RWPE2 (cell line): ENCODE data around the gene ITPA.

Source experiments
- ATAC-seq: fragments of 200-7000 bp; cut with Tn5 transposase; 3 replicates; pipeline ENCODE4 v1.9.1; 2021; ENCODE audit warnings: low read depth
- DNase-seq: peaks from one replicate; pipeline ENCODE4 v3.0.0-alpha.2; 2020; ENCODE audit warnings: low spot score
- H3K27ac ChIP-seq: fragments of 450-650 bp; 2 replicates; pipeline ENCODE4 v1.5.1; 2017; ENCODE audit warnings: mild to moderate bottlenecking; ENCODE audit not compliant: poor library complexity, severe bottlenecking
- H3K27me3 ChIP-seq: fragments of 250-450 bp; sonication (Bioruptor Pico); 2 replicates; pipeline ENCODE4 v1.5.1; 2021; ENCODE audit warnings: mild to moderate bottlenecking, moderate library complexity; ENCODE audit not compliant: insufficient read depth, poor library complexity, severe bottlenecking
- H3K36me3 ChIP-seq: fragments of 250-450 bp; sonication (Bioruptor Pico); 2 replicates; pipeline ENCODE4 v1.5.1; 2020; ENCODE audit warnings: low read depth, mild to moderate bottlenecking, moderate library complexity
- H3K4me1 ChIP-seq: fragments of 250-450 bp; sonication (Bioruptor Pico); 2 replicates; pipeline ENCODE4 v1.5.1; 2021; ENCODE audit warnings: mild to moderate bottlenecking, moderate library complexity; ENCODE audit not compliant: insufficient read depth, poor library complexity, severe bottlenecking
- H3K4me3 ChIP-seq: fragments of 250-450 bp; sonication (Bioruptor Pico); 2 replicates; pipeline ENCODE4 v1.5.1; 2021; ENCODE audit warnings: mild to moderate bottlenecking, moderate library complexity; ENCODE audit not compliant: severe bottlenecking
- H3K9me3 ChIP-seq: fragments of 250-450 bp; sonication (Bioruptor Pico); 2 replicates; pipeline ENCODE4 v1.5.1; 2021; ENCODE audit warnings: mild to moderate bottlenecking, moderate library complexity; ENCODE audit not compliant: severe bottlenecking
- CTCF ChIP-seq: fragments of 450-650 bp; IDR thresholded peaks from one replicate; pipeline ENCODE4 v1.5.1; 2017; ENCODE audit warnings: mild to moderate bottlenecking, moderate library complexity; ENCODE audit not compliant: poor library complexity, severe bottlenecking

The ITPA gene

DNA sequence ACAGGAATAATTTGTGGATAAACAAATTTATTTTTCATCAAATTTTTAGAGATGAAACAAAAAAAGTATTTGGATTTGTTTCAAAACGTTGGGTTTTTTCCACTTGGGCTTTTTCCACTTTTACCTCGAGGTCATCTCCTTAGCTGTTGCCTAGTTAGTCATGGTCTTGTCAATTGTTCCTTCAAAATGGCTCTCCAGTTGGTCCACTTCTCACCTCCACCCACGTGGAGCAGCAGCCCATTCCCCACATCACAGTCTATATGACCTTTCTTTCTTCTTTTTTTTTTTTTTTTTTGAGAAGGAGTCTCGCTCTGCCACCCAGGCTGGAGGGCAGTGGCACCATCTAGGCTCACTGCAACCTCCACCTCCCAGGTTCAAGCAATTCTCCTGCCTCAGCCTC is 36.4 kb downstream of the ITPA start:
- DNase-seq = no peak
- Histone ChIP-seq H3K27me3 (no peaks in the 10 kb centered on the region), H3K4me1 (no peaks in the 10 kb centered on the region), H3K4me3 (no peak overlapping the region), H3K36me3 (no peaks in the 10 kb centered on the region), H3K9me3 (no peaks in the 10 kb centered on the region), H3K27ac (no peak overlapping the region)
- no peak for TF ChIP-seq CTCF
- no peak for ATAC-seq

DNA sequence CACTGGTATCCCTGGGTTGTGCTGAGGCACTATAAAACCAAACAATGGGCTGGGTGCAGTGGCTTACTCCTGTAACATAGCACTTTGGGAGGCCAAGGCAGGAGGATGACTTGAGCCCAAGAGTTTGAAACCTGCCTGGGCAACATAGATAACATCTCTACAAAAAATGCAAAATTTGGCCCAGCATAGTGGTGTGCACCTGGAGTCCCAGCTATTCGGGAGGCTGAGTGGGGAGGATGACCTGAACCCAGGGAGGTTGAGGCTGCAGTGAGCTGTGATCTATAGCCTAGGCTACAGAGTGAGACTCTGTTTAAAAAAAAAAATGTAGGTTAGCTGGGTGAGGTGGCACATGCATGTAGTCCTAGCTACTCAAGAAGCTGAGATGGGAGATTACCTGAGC is 37.4 kb downstream of the ITPA start:
- no peaks in the 10 kb centered on the region for H3K4me1 ChIP-seq
- DNase-seq (no peak), ATAC-seq (no peak)
- no peaks in the 10 kb centered on the region for H3K9me3 ChIP-seq
- H3K27me3 ChIP-seq = no peaks in the 10 kb centered on the region
- TF ChIP-seq CTCF = no peak
- no peaks in the 10 kb centered on the region for H3K36me3 ChIP-seq
- H3K4me3 ChIP-seq = no peak overlapping the region
- H3K27ac ChIP-seq = no peak overlapping the region

GRCh38 chr20:3247638-3248037 is 38.3 kb downstream of the ITPA start:
- Histone ChIP-seq H3K36me3 (peaks cover 6% of the 10 kb centered on the region; the same call in 1 of the 2 replicates), H3K27me3 (no peaks in the 10 kb centered on the region), H3K9me3 (no peaks in the 10 kb centered on the region), H3K4me3 (no peak overlapping the region), H3K4me1 (no peaks in the 10 kb centered on the region), H3K27ac (no peak overlapping the region)
- ATAC-seq (peak; percentile 16; the same call in 1 of the 3 replicates), DNase-seq (no peak)
- no peak for TF ChIP-seq CTCF

DNA sequence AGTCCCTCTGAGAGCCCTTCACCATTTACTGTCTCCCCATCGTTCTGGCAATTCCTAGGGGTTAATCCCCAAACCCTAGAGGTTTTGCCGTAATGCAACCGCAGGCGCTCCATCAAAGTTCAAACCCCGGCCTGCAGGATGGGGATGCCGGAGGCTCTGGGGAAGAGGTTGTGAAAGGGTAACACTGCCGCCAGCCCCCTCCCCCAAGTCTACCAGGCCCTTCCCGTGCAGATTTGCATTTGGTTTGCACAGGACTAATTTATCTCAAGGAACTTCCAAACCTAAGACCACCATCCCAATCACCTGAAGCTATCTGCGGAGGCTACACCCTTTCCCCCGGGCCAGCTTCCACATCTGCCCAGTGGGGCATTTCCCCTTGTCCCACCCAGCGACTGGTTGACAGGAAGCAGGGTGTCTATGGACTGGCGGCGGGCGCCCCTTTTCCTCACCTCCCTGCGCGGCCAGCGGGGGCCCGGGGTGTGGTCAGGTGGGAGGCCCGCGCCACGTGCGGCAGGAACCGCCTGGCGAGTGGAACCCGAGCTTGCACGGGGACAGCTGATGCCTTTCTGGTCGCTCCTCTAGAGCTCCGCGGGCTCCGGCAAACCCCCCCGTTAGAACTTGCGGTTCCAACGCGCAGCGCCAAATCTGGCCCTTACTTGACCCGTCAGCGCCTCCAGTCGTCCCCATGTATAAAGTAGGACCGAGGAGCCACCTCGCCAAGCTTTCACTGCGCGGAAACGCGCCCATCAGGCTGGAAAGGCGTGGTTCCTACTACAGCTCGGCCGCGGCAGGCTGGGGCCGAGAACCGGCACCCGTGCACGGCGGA is 39.1 kb downstream of the ITPA start:
- H3K27ac ChIP-seq = no peak overlapping the region
- no peaks in the 10 kb centered on the region for H3K27me3 ChIP-seq
- no peak for DNase-seq
- no peaks in the 10 kb centered on the region for H3K4me1 ChIP-seq
- TF ChIP-seq CTCF = no peak
- ATAC-seq = no peak
- H3K9me3 ChIP-seq = no peaks in the 10 kb centered on the region
- H3K36me3 ChIP-seq = peaks cover 12% of the 10 kb centered on the region; the same call in 1 of the 2 replicates
- H3K4me3 ChIP-seq = no peak overlapping the region

- Histone ChIP-seq H3K4me1 (no peaks in the 10 kb centered on the region), H3K27me3 (no peaks in the 10 kb centered on the region), H3K27ac (no peak overlapping the region), H3K9me3 (no peaks in the 10 kb centered on the region), H3K36me3 (peaks cover 15% of the 10 kb centered on the region), H3K4me3 (no peak overlapping the region)
- DNase-seq (no peak), ATAC-seq (no peak)
- TF ChIP-seq CTCF = no peak
Observed at GRCh38 chr20:3248993-3249347, 39.7 kb downstream of the ITPA start.
